Astrocyte (in vitro differentiated cells and primary cell): ENCODE measurements around the gene NOX4. TPM values are rescaled to one million over a fixed set of nuclear protein-coding genes. Genes with fewer than 3 reads are reported as not detected.

ENCODE experiments used
- DNase-seq: peaks from one replicate; pipeline ENCODE4 v3.0.0-alpha.2; 2010; ENCODE audit warnings: low read depth
- FAIRE-seq: peaks from 2 replicates; lab custom pipeline; 2011; peaks lifted over from hg19 to GRCh38; lab: Jason Lieb, UNC
- H2AFZ ChIP-seq: 2 replicates; pipeline ENCODE4 v1.6.0; 2012; ENCODE audit warnings: low read depth, low read length, inconsistent platforms
- H3K27ac ChIP-seq: 2 replicates; pipeline ENCODE4 v1.5.1; 2011; ENCODE audit warnings: low read depth, low read length, inconsistent platforms
- H3K27me3 ChIP-seq: 2 replicates; pipeline ENCODE4 v1.6.0; 2011; ENCODE audit warnings: low read length, inconsistent platforms; ENCODE audit not compliant: insufficient read depth
- H3K36me3 ChIP-seq: 2 replicates; pipeline ENCODE4 v1.5.1; 2011; ENCODE audit warnings: low read length, inconsistent platforms; ENCODE audit not compliant: insufficient read depth
- H3K4me1 ChIP-seq: 2 replicates; pipeline ENCODE4 v1.5.1; 2011; ENCODE audit warnings: low read length, inconsistent platforms; ENCODE audit not compliant: insufficient read depth
- H3K4me2 ChIP-seq: 2 replicates; pipeline ENCODE4 v1.6.0; 2012; ENCODE audit warnings: low read length, inconsistent platforms
- H3K4me3 ChIP-seq: 2 replicates; pipeline ENCODE4 v1.5.1; 2011; ENCODE audit warnings: low read depth, mild to moderate bottlenecking, low read length, inconsistent platforms; ENCODE audit not compliant: insufficient read depth
- H3K79me2 ChIP-seq: 2 replicates; pipeline ENCODE4 v1.6.0; 2012; ENCODE audit warnings: mild to moderate bottlenecking, low read length, inconsistent platforms; ENCODE audit not compliant: insufficient read depth
- H3K9ac ChIP-seq: 2 replicates; pipeline ENCODE4 v1.6.0; 2012; ENCODE audit warnings: mild to moderate bottlenecking, low read length, inconsistent platforms
- H3K9me3 ChIP-seq: 2 replicates; pipeline ENCODE4 v1.5.1; 2012; ENCODE audit warnings: low read depth, mild to moderate bottlenecking, low read length, inconsistent platforms; ENCODE audit not compliant: insufficient read depth
- H4K20me1 ChIP-seq: 2 replicates; pipeline ENCODE4 v1.6.0; 2012; ENCODE audit warnings: low read length, inconsistent platforms; ENCODE audit not compliant: insufficient read depth
- H3K27ac Mint-ChIP-seq: one replicate; pipeline ENCODE4 v1.8.0; 2021; ENCODE audit warnings: mild to moderate bottlenecking, mixed read lengths; ENCODE audit not compliant: unreplicated experiment
- H3K27me3 Mint-ChIP-seq: one replicate; pipeline ENCODE4 v1.8.0; 2021; ENCODE audit warnings: low read depth, mixed read lengths; ENCODE audit not compliant: unreplicated experiment
- H3K36me3 Mint-ChIP-seq: one replicate; pipeline ENCODE4 v1.8.0; 2021; ENCODE audit warnings: low read depth, mixed read lengths; ENCODE audit not compliant: unreplicated experiment
- H3K4me1 Mint-ChIP-seq: one replicate; pipeline ENCODE4 v1.8.0; 2021; ENCODE audit warnings: low read depth, mixed read lengths; ENCODE audit not compliant: unreplicated experiment
- H3K4me3 Mint-ChIP-seq: one replicate; pipeline ENCODE4 v1.8.0; 2021; ENCODE audit warnings: mild to moderate bottlenecking, moderate library complexity, mixed read lengths; ENCODE audit not compliant: unreplicated experiment
- H3K9me3 Mint-ChIP-seq: one replicate; pipeline ENCODE4 v1.8.0; 2021; ENCODE audit warnings: mild to moderate bottlenecking, mixed read lengths; ENCODE audit not compliant: unreplicated experiment
- CTCF ChIP-seq: IDR thresholded peaks from 2 replicates; pipeline ENCODE4 v1.5.1; 2011; ENCODE audit warnings: low read depth, mild to moderate bottlenecking, inconsistent platforms, low read length, moderate library complexity; ENCODE audit not compliant: insufficient read depth
- EZH2 ChIP-seq: IDR thresholded peaks from 2 replicates; pipeline ENCODE4 v1.6.1; 2012; ENCODE audit warnings: mild to moderate bottlenecking, low read length, inconsistent platforms; ENCODE audit not compliant: insufficient read depth
- total RNA-seq: library from RNA; stranded (reverse); gene quantifications from 2 replicates; pipeline ENCODE4 v1.2.1, GENCODE V29; 2021

Gene NOX4
- total RNA-seq, 1 donor from 2014 or later, result 36.5 TPM

- H3K36me3 Mint-ChIP-seq, result no peaks in the 10 kb centered on the region
- no peaks in the 10 kb centered on the region for H3K27me3 Mint-ChIP-seq
- Histone ChIP-seq H2AFZ (no peak overlapping the region), H3K9me3 (no peaks in the 10 kb centered on the region), H3K36me3 (no peaks in the 10 kb centered on the region), H4K20me1 (no peaks in the 10 kb centered on the region), H3K4me1 (peaks cover 24% of the 10 kb centered on the region), H3K9ac (peak overlapping the region; percentile 25), H3K79me2 (peaks cover 4% of the 10 kb centered on the region), H3K27me3 (no peaks in the 10 kb centered on the region), H3K4me3 (no peak overlapping the region), H3K4me2 (peak overlapping the region; percentile 57), H3K27ac (peak overlapping the region; percentile 85)
- DNase-seq (peak; percentile 98), FAIRE-seq (peak; percentile 99)
- TF ChIP-seq EZH2, result no peak
- TF ChIP-seq CTCF, result no peak
- peaks cover 43% of the 10 kb centered on the region for H3K4me1 Mint-ChIP-seq
- peak overlapping the region; percentile 95 for H3K27ac Mint-ChIP-seq
- no peak overlapping the region for H3K4me3 Mint-ChIP-seq
- no peaks in the 10 kb centered on the region for H3K9me3 Mint-ChIP-seq
Observed at GRCh38 chr11:89495951-89496350, 4.8 kb upstream of the NOX4 start.

GRCh38 chr11:89493431-89493830, 2.3 kb upstream of the NOX4 start:
- no peak overlapping the region for H3K27ac ChIP-seq
- no peak for TF ChIP-seq EZH2
- TF ChIP-seq CTCF, result no peak
- FAIRE-seq, result no peak
- H3K36me3 Mint-ChIP-seq, result no peaks in the 10 kb centered on the region
- no peak overlapping the region for H3K9ac ChIP-seq
- peaks cover 46% of the 10 kb centered on the region for H3K4me1 Mint-ChIP-seq
- no peaks in the 10 kb centered on the region for H3K9me3 Mint-ChIP-seq
- no peaks in the 10 kb centered on the region for H4K20me1 ChIP-seq
- H3K4me2 ChIP-seq, result no peak overlapping the region
- no peak overlapping the region for H3K27ac Mint-ChIP-seq
- H3K27me3 Mint-ChIP-seq, result no peaks in the 10 kb centered on the region
- no peak overlapping the region for H3K4me3 Mint-ChIP-seq
- H3K27me3 ChIP-seq, result no peaks in the 10 kb centered on the region
- H2AFZ ChIP-seq, result no peak overlapping the region
- H3K9me3 ChIP-seq, result no peaks in the 10 kb centered on the region
- H3K36me3 ChIP-seq, result no peaks in the 10 kb centered on the region
- no peak overlapping the region for H3K4me3 ChIP-seq
- DNase-seq, result no peak
- peaks cover 29% of the 10 kb centered on the region for H3K79me2 ChIP-seq
- peaks cover 29% of the 10 kb centered on the region for H3K4me1 ChIP-seq

DNA sequence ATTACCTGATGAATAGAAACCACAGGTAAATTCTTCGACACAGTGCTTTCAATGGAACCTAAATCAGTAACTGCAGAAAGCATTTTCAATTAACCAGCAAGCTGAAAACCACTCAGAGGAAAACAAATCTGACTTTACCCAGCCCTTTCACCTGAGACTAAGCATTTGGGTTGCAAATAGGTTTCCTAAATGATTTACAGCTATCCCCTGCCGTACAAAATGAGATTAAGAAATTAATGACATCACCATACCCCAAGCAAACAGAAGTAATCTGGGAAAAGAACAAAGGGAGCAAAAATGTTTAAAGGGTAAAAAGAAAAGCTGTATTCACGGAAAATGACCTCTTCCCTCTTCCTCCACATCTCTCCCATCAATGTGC, 584 bp downstream of the NOX4 start:
- Histone ChIP-seq H2AFZ (peak overlapping the region; percentile 69), H3K4me1 (peaks cover 22% of the 10 kb centered on the region), H4K20me1 (no peaks in the 10 kb centered on the region), H3K4me2 (peak overlapping the region; percentile 95), H3K79me2 (peaks cover 41% of the 10 kb centered on the region), H3K36me3 (no peaks in the 10 kb centered on the region), H3K27ac (peak overlapping the region; percentile 93), H3K27me3 (no peaks in the 10 kb centered on the region), H3K9me3 (no peaks in the 10 kb centered on the region), H3K4me3 (peak overlapping the region; percentile 75), H3K9ac (peak overlapping the region; percentile 95)
- H3K9me3 Mint-ChIP-seq, result no peaks in the 10 kb centered on the region
- peak overlapping the region; percentile 94 for H3K4me3 Mint-ChIP-seq
- no peaks in the 10 kb centered on the region for H3K36me3 Mint-ChIP-seq
- FAIRE-seq, result peak; percentile 62
- peak overlapping the region; percentile 93 for H3K27ac Mint-ChIP-seq
- peaks cover 38% of the 10 kb centered on the region for H3K4me1 Mint-ChIP-seq
- peak; percentile 4 for DNase-seq
- no peaks in the 10 kb centered on the region for H3K27me3 Mint-ChIP-seq
- TF ChIP-seq EZH2 (no peak), CTCF (no peak)
